HepG2 (cell line): ENCODE data around the gene ICAM3. TPM values are rescaled to one million over a fixed set of nuclear protein-coding genes. Genes with fewer than 3 reads are reported as not detected.

Experiments
- ASH2L ChIP-seq: fragments of 300-600, 200-600 bp; sonication (generic); IDR thresholded peaks from 2 replicates; pipeline ENCODE4 v1.7.0; 2017; ENCODE audit warnings: low read depth, mild to moderate bottlenecking, moderate library complexity, mixed read lengths, low read length; ENCODE audit not compliant: insufficient read length
- CBFB ChIP-seq: sonication (generic); formaldehyde crosslinking; IDR thresholded peaks from 2 replicates; pipeline ENCODE4 v1.4.0; 2020; ENCODE audit warnings: missing genetic modification reagents
- ETV5 ChIP-seq: IDR thresholded peaks from 2 replicates; pipeline ENCODE4 v1.6.1; 2018; ENCODE audit warnings: missing biosample characterization, missing genetic modification reagents, inconsistent platforms, borderline replicate concordance
- FOSL1 ChIP-seq: sonication (generic); formaldehyde crosslinking; IDR thresholded peaks from 2 replicates; pipeline ENCODE4 v1.9.0; 2021; ENCODE audit warnings: missing genetic modification reagents, borderline replicate concordance
- FOXM1 ChIP-seq: sonication (generic); formaldehyde crosslinking; IDR thresholded peaks from 2 replicates; pipeline ENCODE4 v1.5.0; 2020; ENCODE audit warnings: missing genetic modification reagents
- FOXO1 ChIP-seq: sonication (generic); formaldehyde crosslinking; IDR thresholded peaks from 2 replicates; pipeline ENCODE4 v1.4.0; 2020; ENCODE audit warnings: missing genetic modification reagents
- GTF3A ChIP-seq: sonication (generic); formaldehyde crosslinking; conservative IDR thresholded peaks from 2 replicates; pipeline ENCODE4 v1.4.0; 2020; ENCODE audit warnings: mild to moderate bottlenecking, missing genetic modification reagents
- KDM4B ChIP-seq: sonication (generic); formaldehyde crosslinking; IDR thresholded peaks from 2 replicates; pipeline ENCODE4 v1.4.0; 2020; ENCODE audit warnings: missing genetic modification reagents
- RBM39 ChIP-seq: fragments of 200-400 bp; formaldehyde crosslinking; IDR thresholded peaks from one replicate; pipeline ENCODE4 v1.6.1; 2018; ENCODE audit warnings: antibody characterized with exemption, mild to moderate bottlenecking, low read depth, low read length; ENCODE audit not compliant: poor library complexity, severe bottlenecking
- RCOR2 ChIP-seq: IDR thresholded peaks from 2 replicates; pipeline ENCODE4 v1.6.1; 2016; ENCODE audit warnings: missing biosample characterization, missing genetic modification reagents
- ZBTB3 ChIP-seq: sonication (generic); formaldehyde crosslinking; IDR thresholded peaks from 2 replicates; pipeline ENCODE4 v1.4.0; 2020; ENCODE audit warnings: low read depth, mild to moderate bottlenecking, moderate library complexity, missing genetic modification reagents, borderline replicate concordance
- ZNF350 ChIP-seq: sonication (generic); formaldehyde crosslinking; IDR thresholded peaks from 2 replicates; pipeline ENCODE4 v1.4.0; 2020; ENCODE audit warnings: mild to moderate bottlenecking, low read depth, missing genetic modification reagents, borderline replicate concordance
- polyA plus RNA-seq, 8 experiments: library from polyadenylated mRNA; depleted of rRNA in 3 of 8; stranded (reverse) in 7 of 8; unstranded in 1 of 8; fragments of >200 nt; fragmentation: Illumina TruSeq in 4 of 8; extraction: Trizol in 4 of 8; gene quantifications; 2 replicates each; pipeline versions ENCODE4 v1.2.1 to v1.2.3, GENCODE V29; 2011 to 2016; ENCODE audit warnings: low read depth in 4 of 8, missing spikeins in 1 of 8, mixed read lengths in 1 of 8; ENCODE audit not compliant: insufficient read depth in 1 of 8
- total RNA-seq, 5 experiments: library from RNA; depleted of rRNA; stranded (reverse); fragments of >200 nt; fragmentation: Illumina TruSeq; extraction: Trizol; gene quantifications; 2 replicates each; pipeline ENCODE4 v1.2.3, GENCODE V29; 2016; ENCODE audit warnings: low read depth in 1 of 5
- TF ChIP-seq, protein P1 (sequence below): sonication (generic); formaldehyde crosslinking; IDR thresholded peaks from 2 replicates; pipeline ENCODE4 v1.9.0; 2022; ENCODE audit warnings: missing genetic modification reagents, mild to moderate bottlenecking, borderline replicate concordance
- TF ChIP-seq, protein P2 (sequence below): IDR thresholded peaks from 2 replicates; pipeline ENCODE4 v1.6.1; 2016; ENCODE audit warnings: missing genetic modification reagents, missing compliant biosample characterization
- TF ChIP-seq, protein P3 (sequence below): sonication (generic); formaldehyde crosslinking; IDR thresholded peaks from 2 replicates; pipeline ENCODE4 v1.5.0; 2020; ENCODE audit warnings: missing genetic modification reagents
- TF ChIP-seq, protein P4 (sequence below): sonication (generic); formaldehyde crosslinking; IDR thresholded peaks from 2 replicates; pipeline ENCODE4 v1.5.0; 2020; ENCODE audit warnings: missing genetic modification reagents

Gene ICAM3
- total and polyA plus RNA-seq, 2 of the 13 experiments (the other 11 are each of a cell fraction or from before 2014, with no cell fraction given): 14.1 to 21.0 TPM

DNA sequence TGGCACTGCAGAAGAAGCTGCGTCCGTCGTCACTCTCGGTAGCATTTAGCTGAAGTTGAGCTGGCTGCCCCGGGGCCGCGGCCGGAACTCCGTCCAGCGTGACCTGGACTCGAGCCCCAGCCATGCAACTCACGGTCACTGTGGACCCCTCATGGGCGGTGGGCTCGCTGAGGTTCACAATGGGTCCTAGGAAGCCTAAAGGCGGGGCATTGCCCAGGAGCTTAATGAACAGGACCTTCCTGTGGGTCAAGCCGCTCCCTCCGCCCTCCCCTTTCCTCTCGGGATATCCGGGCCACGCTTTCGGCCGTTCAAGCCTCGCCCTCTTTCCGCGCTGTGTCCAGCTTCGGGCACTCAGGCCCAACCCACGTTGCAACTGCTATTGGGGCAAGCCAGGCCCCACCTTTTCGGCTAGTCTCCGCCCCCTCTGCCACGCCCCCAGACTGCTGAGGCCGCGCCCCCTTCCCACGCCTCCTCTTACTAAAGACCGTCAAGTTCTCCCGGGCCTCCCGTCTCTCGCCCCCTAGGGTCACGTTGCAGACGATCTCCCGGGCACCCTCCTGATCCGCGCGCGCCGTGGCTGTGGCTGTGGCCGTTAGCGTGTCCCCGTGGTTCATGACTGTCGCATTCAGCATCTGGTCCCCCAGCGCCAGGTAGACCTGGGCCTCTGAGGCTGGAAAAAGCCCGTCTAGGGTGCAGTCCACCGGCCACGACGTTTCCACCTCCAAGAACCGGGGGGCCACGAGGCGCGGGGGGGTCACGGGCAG, 4.7 kb downstream of the ICAM3 start (continued):
- TF ChIP-seq, protein P1, sequence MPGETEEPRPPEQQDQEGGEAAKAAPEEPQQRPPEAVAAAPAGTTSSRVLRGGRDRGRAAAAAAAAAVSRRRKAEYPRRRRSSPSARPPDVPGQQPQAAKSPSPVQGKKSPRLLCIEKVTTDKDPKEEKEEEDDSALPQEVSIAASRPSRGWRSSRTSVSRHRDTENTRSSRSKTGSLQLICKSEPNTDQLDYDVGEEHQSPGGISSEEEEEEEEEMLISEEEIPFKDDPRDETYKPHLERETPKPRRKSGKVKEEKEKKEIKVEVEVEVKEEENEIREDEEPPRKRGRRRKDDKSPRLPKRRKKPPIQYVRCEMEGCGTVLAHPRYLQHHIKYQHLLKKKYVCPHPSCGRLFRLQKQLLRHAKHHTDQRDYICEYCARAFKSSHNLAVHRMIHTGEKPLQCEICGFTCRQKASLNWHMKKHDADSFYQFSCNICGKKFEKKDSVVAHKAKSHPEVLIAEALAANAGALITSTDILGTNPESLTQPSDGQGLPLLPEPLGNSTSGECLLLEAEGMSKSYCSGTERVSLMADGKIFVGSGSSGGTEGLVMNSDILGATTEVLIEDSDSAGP (CRISPR knock-in tag): peak; percentile 70; the same call in 1 of the 2 replicates
- TF ChIP-seq CBFB (CRISPR knock-in tag) (0 out of 2 replicates have a peak, but pooled peaks have one; percentile 12), RCOR2 (CRISPR knock-in tag) (no peak), ZNF350 (CRISPR knock-in tag) (no peak; the same call in none of the 2 replicates), FOSL1 (CRISPR knock-in tag) (no peak), GTF3A (CRISPR knock-in tag) (no peak), ASH2L (no peak), KDM4B (CRISPR knock-in tag) (no peak), ZBTB3 (CRISPR knock-in tag) (no peak), FOXO1 (no peak; the same call in 1 of the 2 replicates), FOXM1 (CRISPR knock-in tag) (no peak), RBM39 (peak; percentile 24), ETV5 (CRISPR knock-in tag) (peak; percentile 65; the same call in 1 of the 2 replicates)
- TF ChIP-seq, protein P2, sequence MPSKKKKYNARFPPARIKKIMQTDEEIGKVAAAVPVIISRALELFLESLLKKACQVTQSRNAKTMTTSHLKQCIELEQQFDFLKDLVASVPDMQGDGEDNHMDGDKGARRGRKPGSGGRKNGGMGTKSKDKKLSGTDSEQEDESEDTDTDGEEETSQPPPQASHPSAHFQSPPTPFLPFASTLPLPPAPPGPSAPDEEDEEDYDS (CRISPR knock-in tag): peak; percentile 91
- TF ChIP-seq, protein P3, sequence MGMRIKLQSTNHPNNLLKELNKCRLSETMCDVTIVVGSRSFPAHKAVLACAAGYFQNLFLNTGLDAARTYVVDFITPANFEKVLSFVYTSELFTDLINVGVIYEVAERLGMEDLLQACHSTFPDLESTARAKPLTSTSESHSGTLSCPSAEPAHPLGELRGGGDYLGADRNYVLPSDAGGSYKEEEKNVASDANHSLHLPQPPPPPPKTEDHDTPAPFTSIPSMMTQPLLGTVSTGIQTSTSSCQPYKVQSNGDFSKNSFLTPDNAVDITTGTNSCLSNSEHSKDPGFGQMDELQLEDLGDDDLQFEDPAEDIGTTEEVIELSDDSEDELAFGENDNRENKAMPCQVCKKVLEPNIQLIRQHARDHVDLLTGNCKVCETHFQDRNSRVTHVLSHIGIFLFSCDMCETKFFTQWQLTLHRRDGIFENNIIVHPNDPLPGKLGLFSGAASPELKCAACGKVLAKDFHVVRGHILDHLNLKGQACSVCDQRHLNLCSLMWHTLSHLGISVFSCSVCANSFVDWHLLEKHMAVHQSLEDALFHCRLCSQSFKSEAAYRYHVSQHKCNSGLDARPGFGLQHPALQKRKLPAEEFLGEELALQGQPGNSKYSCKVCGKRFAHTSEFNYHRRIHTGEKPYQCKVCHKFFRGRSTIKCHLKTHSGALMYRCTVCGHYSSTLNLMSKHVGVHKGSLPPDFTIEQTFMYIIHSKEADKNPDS (CRISPR knock-in tag): 0 out of 2 replicates have a peak, but pooled peaks have one; percentile 49
- TF ChIP-seq, protein P4, sequence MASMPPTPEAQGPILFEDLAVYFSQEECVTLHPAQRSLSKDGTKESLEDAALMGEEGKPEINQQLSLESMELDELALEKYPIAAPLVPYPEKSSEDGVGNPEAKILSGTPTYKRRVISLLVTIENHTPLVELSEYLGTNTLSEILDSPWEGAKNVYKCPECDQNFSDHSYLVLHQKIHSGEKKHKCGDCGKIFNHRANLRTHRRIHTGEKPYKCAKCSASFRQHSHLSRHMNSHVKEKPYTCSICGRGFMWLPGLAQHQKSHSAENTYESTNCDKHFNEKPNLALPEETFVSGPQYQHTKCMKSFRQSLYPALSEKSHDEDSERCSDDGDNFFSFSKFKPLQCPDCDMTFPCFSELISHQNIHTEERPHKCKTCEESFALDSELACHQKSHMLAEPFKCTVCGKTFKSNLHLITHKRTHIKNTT (CRISPR knock-in tag): 0 out of 2 replicates have a peak, but pooled peaks have one; percentile 51
